ENCODE data around the gene SEMA5B. TPM values are rescaled to one million over a fixed set of nuclear protein-coding genes. Genes with fewer than 3 reads are reported as not detected.
A peak's percentile ranks its signal among the peaks of the same experiment; 100 is the strongest.

Gene SEMA5B
- total RNA-seq, 1 experiment from 2014 or later: 9.4 TPM

DNA sequence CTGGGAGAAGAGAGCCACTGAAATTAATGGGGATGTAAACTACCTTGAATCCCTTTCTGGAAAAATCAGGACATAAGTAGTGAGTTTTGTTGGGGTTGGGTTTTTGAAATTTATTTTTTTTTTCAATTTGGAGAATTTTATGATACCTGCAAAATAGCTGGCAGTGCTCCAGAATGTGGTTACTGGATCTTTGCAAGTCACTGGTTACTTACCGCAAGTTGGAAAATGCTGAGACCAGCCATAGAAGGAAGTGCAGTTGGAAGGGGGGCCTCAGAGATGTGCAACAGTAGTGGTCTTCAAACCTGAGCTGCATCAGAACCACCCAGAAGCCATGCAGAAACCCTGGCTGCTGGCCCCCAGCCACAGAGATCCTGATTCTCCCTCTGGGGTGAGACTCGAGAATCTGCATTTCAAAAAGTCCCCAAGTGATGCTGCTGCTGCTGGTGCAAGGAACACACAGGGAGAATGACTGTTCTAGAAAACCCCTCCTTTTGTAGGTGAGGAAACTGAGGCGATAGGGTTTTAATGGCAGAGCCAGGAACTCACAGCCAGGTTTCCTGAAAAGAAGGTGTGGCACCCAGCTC is 39.7 kb downstream of the SEMA5B start:
- no peak for DNase-seq
- no peak overlapping the region for H2BK20ac ChIP-seq (ENCODE audit: low read depth, low read length, poor library complexity, severe bottlenecking)
- no peak overlapping the region for H2AK5ac ChIP-seq (ENCODE audit: insufficient read length, low read length)
- H3K56ac ChIP-seq (ENCODE audit: insufficient read length, low read depth, low read length): no peak overlapping the region
- no peak overlapping the region for H3T11ph ChIP-seq (ENCODE audit: low read length)
- no peaks in the 10 kb centered on the region for H3K79me1 ChIP-seq (ENCODE audit: insufficient read depth, low read depth, low read length, poor library complexity, severe bottlenecking)
- TF ChIP-seq, protein P1, sequence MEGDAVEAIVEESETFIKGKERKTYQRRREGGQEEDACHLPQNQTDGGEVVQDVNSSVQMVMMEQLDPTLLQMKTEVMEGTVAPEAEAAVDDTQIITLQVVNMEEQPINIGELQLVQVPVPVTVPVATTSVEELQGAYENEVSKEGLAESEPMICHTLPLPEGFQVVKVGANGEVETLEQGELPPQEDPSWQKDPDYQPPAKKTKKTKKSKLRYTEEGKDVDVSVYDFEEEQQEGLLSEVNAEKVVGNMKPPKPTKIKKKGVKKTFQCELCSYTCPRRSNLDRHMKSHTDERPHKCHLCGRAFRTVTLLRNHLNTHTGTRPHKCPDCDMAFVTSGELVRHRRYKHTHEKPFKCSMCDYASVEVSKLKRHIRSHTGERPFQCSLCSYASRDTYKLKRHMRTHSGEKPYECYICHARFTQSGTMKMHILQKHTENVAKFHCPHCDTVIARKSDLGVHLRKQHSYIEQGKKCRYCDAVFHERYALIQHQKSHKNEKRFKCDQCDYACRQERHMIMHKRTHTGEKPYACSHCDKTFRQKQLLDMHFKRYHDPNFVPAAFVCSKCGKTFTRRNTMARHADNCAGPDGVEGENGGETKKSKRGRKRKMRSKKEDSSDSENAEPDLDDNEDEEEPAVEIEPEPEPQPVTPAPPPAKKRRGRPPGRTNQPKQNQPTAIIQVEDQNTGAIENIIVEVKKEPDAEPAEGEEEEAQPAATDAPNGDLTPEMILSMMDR (conservative IDR thresholded peaks at IDR 0.05): no peak
- no peak overlapping the region for H3K9ac ChIP-seq (ENCODE audit: extremely low read depth, insufficient read length, low read length)
- H3K4me1 Mint-ChIP-seq: peaks cover 64 to 71% of the 10 kb centered on the region in 2 experiments
- H3K36me3 Mint-ChIP-seq (ENCODE audit: insufficient read depth in 1 of 3, low read depth in 3 of 3): no peaks in the 10 kb centered on the region
- H2BK15ac ChIP-seq (ENCODE audit: low read depth, low read length): no peak overlapping the region
- H4K20me1 ChIP-seq (ENCODE audit: control insufficient read depth, insufficient read depth, insufficient read length): no peaks in the 10 kb centered on the region
- no peaks in the 10 kb centered on the region for H3K23me2 ChIP-seq (ENCODE audit: insufficient read length, low read depth, low read length, poor library complexity, severe bottlenecking)
- H3K9me3 ChIP-seq (ENCODE audit: control insufficient read depth, low read depth, low read length): no peaks in the 10 kb centered on the region
- H4K5ac ChIP-seq (ENCODE audit: insufficient read length, low read depth, low read length): no peak overlapping the region
- WGBS (ENCODE audit: extremely low coverage, insufficient read length, low lambda C conversion rate): no CpG with 5 or more reads among the region's 3 CpGs
- no peak overlapping the region for H3K23ac ChIP-seq (ENCODE audit: insufficient read length, low read depth, low read length)
- H3K18ac ChIP-seq (ENCODE audit: insufficient read length, low read depth, low read length): no peak overlapping the region
- H3K27ac Mint-ChIP-seq: peak overlapping the region in 2 of 3 experiments; percentile 55 to 81; a peak in 3 of 7 replicates
- no peaks in the 10 kb centered on the region for H3K79me2 ChIP-seq (ENCODE audit: insufficient read depth, low read length)
- peaks cover 19% of the 10 kb centered on the region for H3K27me3 Mint-ChIP-seq (ENCODE audit: low read depth)
- H3K9me3 Mint-ChIP-seq: no peaks in the 10 kb centered on the region; a peak in 2 of 5 replicates
- H3K27ac ChIP-seq (ENCODE audit: insufficient read length, low read depth, low read length): no peak overlapping the region
- no peak overlapping the region for H4K91ac ChIP-seq (ENCODE audit: insufficient read length, low read depth, low read length)
- no peak overlapping the region for H2BK12ac ChIP-seq (ENCODE audit: insufficient read length, low read depth, low read length)
- H2AFZ ChIP-seq (ENCODE audit: low read length): no peak overlapping the region
- H2BK5ac ChIP-seq (ENCODE audit: insufficient read length, low read length): no peak overlapping the region
- no peak overlapping the region for H4K8ac ChIP-seq (replicated peaks; ENCODE audit: insufficient read length, low read depth, low read length)
- peak overlapping the region in 1 of 2 experiments; percentile 54; a peak in 3 of 5 replicates for H3K4me3 Mint-ChIP-seq
- peak overlapping the region; percentile 60 for H3K4me2 ChIP-seq (ENCODE audit: insufficient read depth, insufficient read length, low read length)
- H3K27me3 ChIP-seq (ENCODE audit: insufficient read depth, low read length): no peaks in the 10 kb centered on the region
- no peak overlapping the region for H3K4ac ChIP-seq (ENCODE audit: low read depth, low read length)
- H2BK120ac ChIP-seq (ENCODE audit: low read depth, low read length, poor library complexity, severe bottlenecking): no peak overlapping the region
- peaks cover 25% of the 10 kb centered on the region for H3K4me1 ChIP-seq (ENCODE audit: insufficient read depth, low read length)
- H3K14ac ChIP-seq (ENCODE audit: insufficient read depth, low read length): 0 out of 2 replicates have a peak overlapping the region, but pooled peaks have one; percentile 41

Data from H9 (cell line).